Measurements from ENCODE around the gene GDF11.

DNA sequence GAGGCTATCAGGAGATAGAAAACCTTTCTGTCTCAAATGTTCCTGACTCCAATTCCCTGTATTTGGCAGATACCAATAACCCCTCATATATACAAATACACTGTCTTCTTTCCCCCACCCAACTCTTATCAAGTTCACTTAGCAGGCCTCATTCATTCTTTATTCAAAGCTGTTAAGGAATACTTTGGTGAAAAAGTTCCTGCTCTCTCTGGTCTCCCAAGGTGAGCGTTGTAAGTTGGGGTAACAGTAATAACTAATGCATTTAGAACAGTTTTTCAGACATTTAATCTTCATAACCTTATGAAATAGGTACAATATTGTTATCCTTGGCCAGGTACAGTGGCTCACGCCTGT lies 3.9 kb upstream of the GDF11 start:
- TF ChIP-seq, protein P1, sequence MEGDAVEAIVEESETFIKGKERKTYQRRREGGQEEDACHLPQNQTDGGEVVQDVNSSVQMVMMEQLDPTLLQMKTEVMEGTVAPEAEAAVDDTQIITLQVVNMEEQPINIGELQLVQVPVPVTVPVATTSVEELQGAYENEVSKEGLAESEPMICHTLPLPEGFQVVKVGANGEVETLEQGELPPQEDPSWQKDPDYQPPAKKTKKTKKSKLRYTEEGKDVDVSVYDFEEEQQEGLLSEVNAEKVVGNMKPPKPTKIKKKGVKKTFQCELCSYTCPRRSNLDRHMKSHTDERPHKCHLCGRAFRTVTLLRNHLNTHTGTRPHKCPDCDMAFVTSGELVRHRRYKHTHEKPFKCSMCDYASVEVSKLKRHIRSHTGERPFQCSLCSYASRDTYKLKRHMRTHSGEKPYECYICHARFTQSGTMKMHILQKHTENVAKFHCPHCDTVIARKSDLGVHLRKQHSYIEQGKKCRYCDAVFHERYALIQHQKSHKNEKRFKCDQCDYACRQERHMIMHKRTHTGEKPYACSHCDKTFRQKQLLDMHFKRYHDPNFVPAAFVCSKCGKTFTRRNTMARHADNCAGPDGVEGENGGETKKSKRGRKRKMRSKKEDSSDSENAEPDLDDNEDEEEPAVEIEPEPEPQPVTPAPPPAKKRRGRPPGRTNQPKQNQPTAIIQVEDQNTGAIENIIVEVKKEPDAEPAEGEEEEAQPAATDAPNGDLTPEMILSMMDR (IDR thresholded peaks at IDR 0.05), result peak in 1 of 3 donors; percentile 5
- TF ChIP-seq POLR2A (IDR thresholded peaks at IDR 0.05) (no peak), POLR2AphosphoS5 (IDR thresholded peaks at IDR 0.05) (no peak)
